Measurements from ENCODE around the gene TMOD3.

DNA sequence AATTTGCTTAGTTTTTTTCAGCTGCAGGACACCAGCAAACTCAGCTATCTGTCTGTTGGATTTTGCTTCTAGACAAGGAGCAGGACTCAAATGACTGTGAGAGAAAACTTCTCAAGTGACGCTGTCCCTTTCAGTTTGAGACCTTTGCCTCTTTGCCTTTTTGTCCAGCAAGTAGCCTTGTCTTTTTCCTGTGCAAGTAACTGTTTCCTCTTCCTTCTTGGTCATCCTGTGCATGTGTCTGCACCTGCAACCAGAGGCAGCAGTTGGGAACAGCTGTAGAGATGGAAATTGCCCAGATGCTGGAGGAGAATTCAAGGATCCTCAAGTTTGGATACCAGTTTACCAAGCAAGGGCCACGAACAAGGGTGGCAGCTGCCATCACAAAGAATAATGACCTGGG lies 23.3 kb upstream of the TMOD3 start:
- no peak for TF ChIP-seq CTCF (IDR thresholded peaks at IDR 0.05; ENCODE audit: insufficient read depth, low read length, poor library complexity, severe bottlenecking)
- TF ChIP-seq EZH2phosphoT487 (conservative IDR thresholded peaks at IDR 0.05; ENCODE audit: low read length): no peak

All from SU-DHL-6 (cell line).